Testis (tissue), 3 donors: ENCODE results near the gene PLET1. TPM values are rescaled to one million over a fixed set of nuclear protein-coding genes. Genes with fewer than 3 reads are reported as not detected.

Experiments
- DNase-seq: peaks from one replicate; pipeline ENCODE4 v3.0.0-alpha.2; 2019
- H3K27ac ChIP-seq, 2 donors: fragments of 200-600 bp; sonication (generic); one replicate each; pipeline ENCODE4 v1.5.1; 2019
- H3K27me3 ChIP-seq: fragments of 200-600 bp; sonication (generic); one replicate; pipeline ENCODE4 v1.5.1; 2019
- H3K36me3 ChIP-seq: fragments of 200-600 bp; sonication (generic); one replicate; pipeline ENCODE4 v1.5.1; 2017; ENCODE audit warnings: low read depth; ENCODE audit errors: missing control alignments
- H3K4me1 ChIP-seq: fragments of 200-600 bp; sonication (generic); one replicate; pipeline ENCODE4 v1.5.1; 2019
- H3K4me3 ChIP-seq, 2 donors: fragments of 200-600 bp; sonication (generic); one replicate each; pipeline ENCODE4 v1.5.1; 2017 to 2019
- H3K9me3 ChIP-seq: fragments of 200-600 bp; sonication (generic); one replicate; pipeline ENCODE4 v1.5.1; 2017
- POLR2A ChIP-seq: fragments of 450-650 bp; IDR thresholded peaks from one replicate; pipeline ENCODE4 v1.6.1; 2017; ENCODE audit warnings: antibody characterized with exemption, mild to moderate bottlenecking, moderate library complexity
- WGBS, 2 donors: methylation state at CpG; one replicate each; pipeline ENCODE4 v1.1.5; 2018; 5-methylcytosine and 5-hydroxymethylcytosine counted together
- intact Hi-C: fragments of 100-400 bp; cut with DNase I; formaldehyde crosslinking; loops from one replicate; pipeline ENCODE4 v1.15.1; 2023; ENCODE audit warnings: low total_unique reads
- polyA plus RNA-seq: library from polyadenylated mRNA; stranded (reverse); fragments of 350-450 nt; fragmentation: Illumina TruSeq; extraction: RNeasy Lipid Tissue Mini Kit (QIAGEN cat#74804); gene quantifications from one replicate; pipeline ENCODE4 v1.2.3, GENCODE V29; 2014; ENCODE audit warnings: low read depth, low replicate concordance; ENCODE audit not compliant: insufficient read depth
- total RNA-seq, 2 donors: library from RNA; depleted of rRNA; stranded (reverse); fragments of >200 nt; gene quantifications; one replicate each; pipeline ENCODE4 v1.2.3, GENCODE V29; 2016
- TF ChIP-seq, protein P1 (sequence below), 3 experiments: fragments of 450-650 bp in 2 of 3; fragments of 200-600 bp in 1 of 3; sonication (generic) in 1 of 3; IDR thresholded peaks; one replicate each; pipeline ENCODE4 v1.5.1; 2016 to 2019; ENCODE audit warnings: antibody characterized with exemption in 3 of 3, mild to moderate bottlenecking in 2 of 3, moderate library complexity in 1 of 3

PLET1 gene
- total and polyA plus RNA-seq, 3 donors from 2014 or later, result not detected

GRCh38 chr11:112279901-112280267 lies 19.2 kb upstream of the PLET1 start:
- 2% methylated on average over 11 to 15 of the region's 15 CpGs for WGBS, 2 donors
- Histone ChIP-seq H3K27ac (no peak overlapping the region), H3K9me3 (no peaks in the 10 kb centered on the region), H3K27me3 (no peaks in the 10 kb centered on the region), H3K36me3 (no peaks in the 10 kb centered on the region), H3K4me3 (peak overlapping the region; percentile 22 to 49), H3K4me1 (peaks cover 4% of the 10 kb centered on the region)
- intact Hi-C loops, result loop anchor here (5.0 kb wide), 1 partner anchor 58 kb away; no protein-coding TSS in a partner anchor
- DNase-seq, result peak; percentile 82
- TF ChIP-seq, protein P1, sequence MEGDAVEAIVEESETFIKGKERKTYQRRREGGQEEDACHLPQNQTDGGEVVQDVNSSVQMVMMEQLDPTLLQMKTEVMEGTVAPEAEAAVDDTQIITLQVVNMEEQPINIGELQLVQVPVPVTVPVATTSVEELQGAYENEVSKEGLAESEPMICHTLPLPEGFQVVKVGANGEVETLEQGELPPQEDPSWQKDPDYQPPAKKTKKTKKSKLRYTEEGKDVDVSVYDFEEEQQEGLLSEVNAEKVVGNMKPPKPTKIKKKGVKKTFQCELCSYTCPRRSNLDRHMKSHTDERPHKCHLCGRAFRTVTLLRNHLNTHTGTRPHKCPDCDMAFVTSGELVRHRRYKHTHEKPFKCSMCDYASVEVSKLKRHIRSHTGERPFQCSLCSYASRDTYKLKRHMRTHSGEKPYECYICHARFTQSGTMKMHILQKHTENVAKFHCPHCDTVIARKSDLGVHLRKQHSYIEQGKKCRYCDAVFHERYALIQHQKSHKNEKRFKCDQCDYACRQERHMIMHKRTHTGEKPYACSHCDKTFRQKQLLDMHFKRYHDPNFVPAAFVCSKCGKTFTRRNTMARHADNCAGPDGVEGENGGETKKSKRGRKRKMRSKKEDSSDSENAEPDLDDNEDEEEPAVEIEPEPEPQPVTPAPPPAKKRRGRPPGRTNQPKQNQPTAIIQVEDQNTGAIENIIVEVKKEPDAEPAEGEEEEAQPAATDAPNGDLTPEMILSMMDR (IDR thresholded peaks at IDR 0.05), result peak in 2 of 3 experiments; percentile 65 to 85
- no peak for TF ChIP-seq POLR2A

GRCh38 chr11:112278803-112279202 lies 18.1 kb upstream of the PLET1 start:
- intact Hi-C loops, result no loop called here

DNA sequence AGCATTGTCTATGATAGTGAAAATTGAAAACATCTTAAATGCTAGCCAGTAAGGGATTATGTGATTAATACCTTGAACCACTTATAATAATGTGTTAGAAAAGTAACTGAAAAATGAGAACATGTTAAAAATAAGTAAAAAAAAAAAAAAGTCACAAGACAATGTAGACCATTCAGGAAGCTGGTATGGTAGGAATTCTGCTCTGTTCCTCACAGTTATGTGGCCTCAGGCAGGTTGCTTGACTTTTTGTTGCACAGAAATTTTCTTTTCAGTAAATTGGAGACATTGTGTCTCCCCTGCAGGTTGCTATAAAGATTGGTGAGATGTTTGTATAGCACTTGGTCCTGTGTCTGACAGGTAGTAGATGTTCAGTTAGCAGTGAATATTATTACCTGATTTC lies 17.3 kb upstream of the PLET1 start:
- Histone ChIP-seq H3K27me3 (no peaks in the 10 kb centered on the region), H3K9me3 (no peaks in the 10 kb centered on the region), H3K4me1 (peaks cover 4% of the 10 kb centered on the region), H3K4me3 (no peak overlapping the region), H3K36me3 (no peaks in the 10 kb centered on the region), H3K27ac (no peak overlapping the region)
- TF ChIP-seq POLR2A, result no peak
- TF ChIP-seq, protein P1 (IDR thresholded peaks at IDR 0.05), result no peak
- intact Hi-C loops, result no loop called here
- no peak for DNase-seq

More at GRCh38 chr11:112278803-112279202, 18.1 kb upstream of the PLET1 start:
- 83 to 100% methylated on average over 3 of the region's 3 CpGs for WGBS, 2 donors
- Histone ChIP-seq H3K27me3 (no peaks in the 10 kb centered on the region), H3K36me3 (no peaks in the 10 kb centered on the region), H3K9me3 (no peaks in the 10 kb centered on the region), H3K4me1 (peaks cover 4% of the 10 kb centered on the region), H3K4me3 (no peak overlapping the region), H3K27ac (no peak overlapping the region)
- TF ChIP-seq POLR2A, result no peak
- TF ChIP-seq, protein P1 (IDR thresholded peaks at IDR 0.05), result no peak
- DNase-seq, result no peak

DNA sequence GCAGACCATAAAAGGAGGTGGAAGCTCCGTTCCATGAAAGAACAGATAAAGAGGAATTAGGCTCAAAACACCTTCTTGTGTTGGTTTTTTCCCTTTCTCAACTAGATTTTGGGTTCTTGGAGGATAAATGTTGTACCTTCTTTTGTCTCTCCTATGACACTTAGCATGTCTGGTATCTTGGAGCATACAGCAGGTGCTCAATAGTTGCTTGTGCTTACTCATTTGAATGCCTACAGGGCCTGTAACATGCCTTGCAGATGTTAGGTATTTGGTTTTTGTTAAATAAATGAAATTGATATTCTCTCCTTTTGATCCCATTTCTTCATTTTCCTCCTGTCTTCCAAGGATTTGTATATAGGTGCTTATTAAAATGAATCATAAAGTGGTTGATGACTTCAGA lies 16.4 kb upstream of the PLET1 start:
- no peak for TF ChIP-seq POLR2A
- TF ChIP-seq, protein P1 (IDR thresholded peaks at IDR 0.05), result no peak
- no peak overlapping the region for H3K27ac ChIP-seq
- no peak overlapping the region for H3K4me3 ChIP-seq
- no peaks in the 10 kb centered on the region for H3K36me3 ChIP-seq
- intact Hi-C loops, result no loop called here
- DNase-seq, result no peak
- no peaks in the 10 kb centered on the region for H3K9me3 ChIP-seq
- H3K4me1 ChIP-seq, result peaks cover 4% of the 10 kb centered on the region
- WGBS, 2 donors, result 92 to 93% methylated on average over 1 of the region's 1 CpG
- H3K27me3 ChIP-seq, result no peaks in the 10 kb centered on the region

GRCh38 chr11:112274007-112274783 lies 13.5 kb upstream of the PLET1 start:
- DNase-seq, result no peak
- no peaks in the 10 kb centered on the region for H3K9me3 ChIP-seq
- TF ChIP-seq POLR2A, result no peak
- TF ChIP-seq, protein P1 (IDR thresholded peaks at IDR 0.05), result no peak
- intact Hi-C loops, result no loop called here
- 93 to 96% methylated on average over 7 of the region's 7 CpGs for WGBS, 2 donors
- no peaks in the 10 kb centered on the region for H3K36me3 ChIP-seq
- no peak overlapping the region for H3K27ac ChIP-seq
- H3K4me3 ChIP-seq, result no peak overlapping the region
- H3K4me1 ChIP-seq, result no peaks in the 10 kb centered on the region
- no peaks in the 10 kb centered on the region for H3K27me3 ChIP-seq
